ENCODE results near the gene GRIN2A.

DNA sequence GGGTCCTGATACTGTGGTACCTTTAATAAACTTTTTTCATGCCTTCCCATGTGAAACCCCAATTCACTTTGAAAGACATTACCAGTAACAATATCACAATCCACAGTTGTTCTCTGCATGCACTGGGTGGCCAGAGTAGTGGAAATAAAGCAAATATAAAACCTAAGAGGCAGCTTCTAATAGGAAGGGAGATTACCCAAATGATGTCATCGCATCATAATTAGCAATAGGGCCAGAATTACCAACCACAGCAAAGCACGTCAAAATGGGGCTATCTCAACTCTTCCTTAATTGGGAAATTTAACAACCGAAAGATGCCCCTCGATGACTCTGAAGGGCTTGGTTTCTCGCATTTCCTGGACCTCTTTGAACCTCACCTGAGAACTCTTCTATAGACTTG lies 224.8 kb downstream of the GRIN2A start:
- no peak for TF ChIP-seq EZH2 (IDR thresholded peaks at IDR 0.05)
- no peak for TF ChIP-seq FOXP2 (optimal IDR thresholded peaks at IDR 0.05; ENCODE audit: control extremely low read depth, extremely low read length, insufficient read depth)
- TF ChIP-seq POLR2AphosphoS5 (IDR thresholded peaks at IDR 0.05; ENCODE audit: borderline replicate concordance, low read depth, low read length) = no peak

Measured in SK-N-MC (cell line).